ENCODE data around the gene ZMIZ1.
A peak's percentile ranks its signal among the peaks of the same experiment; 100 is the strongest.

Gene ZMIZ1

GRCh38 chr10:79072994-79073645 is 4.4 kb downstream of the ZMIZ1 start:
- Histone ChIP-seq H3K9ac (ENCODE audit: low read depth in 1 of 2, low read length in 2 of 2) (peak overlapping the region; percentile 54 to 66), H3K36me3 (ENCODE audit: control insufficient read depth in 2 of 2, insufficient read depth in 2 of 2, low read length in 2 of 2) (no peaks in the 10 kb centered on the region), H3K27ac (ENCODE audit: low read depth in 2 of 2, low read length in 2 of 2) (peak overlapping the region; percentile 97 to 98), H3K27me3 (ENCODE audit: control insufficient read depth in 2 of 2, insufficient read depth in 2 of 2, low read length in 2 of 2) (no peaks in the 10 kb centered on the region), H3K4me3 (ENCODE audit: low read length in 2 of 2) (peak overlapping the region; percentile 44 to 78), H3K9me3 (ENCODE audit: control insufficient read depth in 2 of 2, low read length in 2 of 2) (no peaks in the 10 kb centered on the region), H3K4me1 (ENCODE audit: control insufficient read depth in 2 of 2, insufficient read depth in 2 of 2, low read length in 2 of 2) (peaks cover 68 to 71% of the 10 kb centered on the region in 2 donors)

GRCh38 chr10:79073784-79074432 is 5.1 kb downstream of the ZMIZ1 start:
- Histone ChIP-seq H3K27me3 (ENCODE audit: control insufficient read depth in 2 of 2, insufficient read depth in 2 of 2, low read length in 2 of 2) (no peaks in the 10 kb centered on the region), H3K4me3 (ENCODE audit: low read length in 2 of 2) (peak overlapping the region; percentile 44 to 78), H3K36me3 (ENCODE audit: control insufficient read depth in 2 of 2, insufficient read depth in 2 of 2, low read length in 2 of 2) (no peaks in the 10 kb centered on the region), H3K9ac (ENCODE audit: low read depth in 1 of 2, low read length in 2 of 2) (peak overlapping the region; percentile 54 to 66), H3K9me3 (ENCODE audit: control insufficient read depth in 2 of 2, low read length in 2 of 2) (no peaks in the 10 kb centered on the region), H3K27ac (ENCODE audit: low read depth in 2 of 2, low read length in 2 of 2) (peak overlapping the region; percentile 97 to 98), H3K4me1 (ENCODE audit: control insufficient read depth in 2 of 2, insufficient read depth in 2 of 2, low read length in 2 of 2) (peaks cover 74 to 76% of the 10 kb centered on the region in 2 donors)

- Histone ChIP-seq H3K27ac (ENCODE audit: low read depth in 2 of 2, low read length in 2 of 2) (peak overlapping the region; percentile 97 to 98), H3K9ac (ENCODE audit: low read depth in 1 of 2, low read length in 2 of 2) (peak overlapping the region; percentile 18 to 66), H3K36me3 (ENCODE audit: control insufficient read depth in 2 of 2, insufficient read depth in 2 of 2, low read length in 2 of 2) (no peaks in the 10 kb centered on the region), H3K9me3 (ENCODE audit: control insufficient read depth in 2 of 2, low read length in 2 of 2) (no peaks in the 10 kb centered on the region), H3K27me3 (ENCODE audit: control insufficient read depth in 2 of 2, insufficient read depth in 2 of 2, low read length in 2 of 2) (no peaks in the 10 kb centered on the region), H3K4me1 (ENCODE audit: control insufficient read depth in 2 of 2, insufficient read depth in 2 of 2, low read length in 2 of 2) (peaks cover 82 to 85% of the 10 kb centered on the region in 2 donors), H3K4me3 (ENCODE audit: low read length in 2 of 2) (peak overlapping the region; percentile 44 to 78)
Observed at GRCh38 chr10:79074732-79075131, 6.0 kb downstream of the ZMIZ1 start.

- no peaks in the 10 kb centered on the region for H3K9me3 ChIP-seq (ENCODE audit: control insufficient read depth in 2 of 2, low read length in 2 of 2)
- peaks cover 87 to 90% of the 10 kb centered on the region in 2 donors for H3K4me1 ChIP-seq (ENCODE audit: control insufficient read depth in 2 of 2, insufficient read depth in 2 of 2, low read length in 2 of 2)
- peak overlapping the region; percentile 43 to 66 for H3K9ac ChIP-seq (ENCODE audit: low read depth in 1 of 2, low read length in 2 of 2)
- peak overlapping the region; percentile 97 to 98 for H3K27ac ChIP-seq (ENCODE audit: low read depth in 2 of 2, low read length in 2 of 2)
- no peaks in the 10 kb centered on the region for H3K36me3 ChIP-seq (ENCODE audit: control insufficient read depth in 2 of 2, insufficient read depth in 2 of 2, low read length in 2 of 2)
- peak overlapping the region in 1 of 2 donors; percentile 44 for H3K4me3 ChIP-seq (ENCODE audit: low read length in 2 of 2)
- no peaks in the 10 kb centered on the region for H3K27me3 ChIP-seq (ENCODE audit: control insufficient read depth in 2 of 2, insufficient read depth in 2 of 2, low read length in 2 of 2)
Observed at GRCh38 chr10:79075418-79075817, 6.7 kb downstream of the ZMIZ1 start.

- peak overlapping the region; percentile 97 to 98 for H3K27ac ChIP-seq (ENCODE audit: low read depth in 2 of 2, low read length in 2 of 2)
- H3K9me3 ChIP-seq (ENCODE audit: control insufficient read depth in 2 of 2, low read length in 2 of 2): no peaks in the 10 kb centered on the region
- H3K4me1 ChIP-seq (ENCODE audit: control insufficient read depth in 2 of 2, insufficient read depth in 2 of 2, low read length in 2 of 2): peaks cover 93 to 97% of the 10 kb centered on the region in 2 donors
- peak overlapping the region; percentile 4 to 17 for H3K4me3 ChIP-seq (ENCODE audit: low read length in 2 of 2)
- H3K36me3 ChIP-seq (ENCODE audit: control insufficient read depth in 2 of 2, insufficient read depth in 2 of 2, low read length in 2 of 2): no peaks in the 10 kb centered on the region
- H3K27me3 ChIP-seq (ENCODE audit: control insufficient read depth in 2 of 2, insufficient read depth in 2 of 2, low read length in 2 of 2): no peaks in the 10 kb centered on the region
- H3K9ac ChIP-seq (ENCODE audit: low read depth in 1 of 2, low read length in 2 of 2): peak overlapping the region in 1 of 2 donors; percentile 66
Observed at GRCh38 chr10:79077488-79078173, 8.9 kb downstream of the ZMIZ1 start.

GRCh38 chr10:79078367-79079053 is 9.7 kb downstream of the ZMIZ1 start:
- Histone ChIP-seq H3K4me3 (ENCODE audit: low read length in 2 of 2) (peak overlapping the region in 1 of 2 donors; percentile 22), H3K27ac (ENCODE audit: low read depth in 2 of 2, low read length in 2 of 2) (peak overlapping the region; percentile 97 to 98), H3K36me3 (ENCODE audit: control insufficient read depth in 2 of 2, insufficient read depth in 2 of 2, low read length in 2 of 2) (no peaks in the 10 kb centered on the region), H3K9me3 (ENCODE audit: control insufficient read depth in 2 of 2, low read length in 2 of 2) (no peaks in the 10 kb centered on the region), H3K4me1 (ENCODE audit: control insufficient read depth in 2 of 2, insufficient read depth in 2 of 2, low read length in 2 of 2) (peaks cover 92 to 97% of the 10 kb centered on the region in 2 donors), H3K9ac (ENCODE audit: low read depth in 1 of 2, low read length in 2 of 2) (peak overlapping the region in 1 of 2 donors; percentile 60), H3K27me3 (ENCODE audit: control insufficient read depth in 2 of 2, insufficient read depth in 2 of 2, low read length in 2 of 2) (no peaks in the 10 kb centered on the region)

GRCh38 chr10:79079054-79079397 is 10.3 kb downstream of the ZMIZ1 start:
- Histone ChIP-seq H3K4me1 (ENCODE audit: control insufficient read depth in 2 of 2, insufficient read depth in 2 of 2, low read length in 2 of 2) (peaks cover 92 to 97% of the 10 kb centered on the region in 2 donors), H3K9ac (ENCODE audit: low read depth in 1 of 2, low read length in 2 of 2) (peak overlapping the region; percentile 10 to 60), H3K4me3 (ENCODE audit: low read length in 2 of 2) (peak overlapping the region in 1 of 2 donors; percentile 22)

GRCh38 chr10:79079490-79080355 is 11.0 kb downstream of the ZMIZ1 start:
- peak overlapping the region in 1 of 2 donors; percentile 22 for H3K4me3 ChIP-seq (ENCODE audit: low read length in 2 of 2)
- no peaks in the 10 kb centered on the region for H3K27me3 ChIP-seq (ENCODE audit: control insufficient read depth in 2 of 2, insufficient read depth in 2 of 2, low read length in 2 of 2)
- H3K27ac ChIP-seq (ENCODE audit: low read depth in 2 of 2, low read length in 2 of 2): peak overlapping the region; percentile 69 to 77
- peaks cover 92 to 96% of the 10 kb centered on the region in 2 donors for H3K4me1 ChIP-seq (ENCODE audit: control insufficient read depth in 2 of 2, insufficient read depth in 2 of 2, low read length in 2 of 2)
- H3K36me3 ChIP-seq (ENCODE audit: control insufficient read depth in 2 of 2, insufficient read depth in 2 of 2, low read length in 2 of 2): no peaks in the 10 kb centered on the region
- no peaks in the 10 kb centered on the region for H3K9me3 ChIP-seq (ENCODE audit: control insufficient read depth in 2 of 2, low read length in 2 of 2)
- peak overlapping the region; percentile 10 to 60 for H3K9ac ChIP-seq (ENCODE audit: low read depth in 1 of 2, low read length in 2 of 2)

More at GRCh38 chr10:79079054-79079397, 10.3 kb downstream of the ZMIZ1 start:
- Histone ChIP-seq H3K27me3 (ENCODE audit: control insufficient read depth in 2 of 2, insufficient read depth in 2 of 2, low read length in 2 of 2) (no peaks in the 10 kb centered on the region), H3K36me3 (ENCODE audit: control insufficient read depth in 2 of 2, insufficient read depth in 2 of 2, low read length in 2 of 2) (no peaks in the 10 kb centered on the region), H3K27ac (ENCODE audit: low read depth in 2 of 2, low read length in 2 of 2) (peak overlapping the region; percentile 69 to 77), H3K9me3 (ENCODE audit: control insufficient read depth in 2 of 2, low read length in 2 of 2) (no peaks in the 10 kb centered on the region)

GRCh38 chr10:79081353-79082034 is 12.7 kb downstream of the ZMIZ1 start:
- peaks cover 0 to 3% of the 10 kb centered on the region in 2 donors for H3K36me3 ChIP-seq (ENCODE audit: control insufficient read depth in 2 of 2, insufficient read depth in 2 of 2, low read length in 2 of 2)
- H3K27me3 ChIP-seq (ENCODE audit: control insufficient read depth in 2 of 2, insufficient read depth in 2 of 2, low read length in 2 of 2): no peaks in the 10 kb centered on the region
- H3K4me1 ChIP-seq (ENCODE audit: control insufficient read depth in 2 of 2, insufficient read depth in 2 of 2, low read length in 2 of 2): peaks cover 89 to 95% of the 10 kb centered on the region in 2 donors
- no peak overlapping the region for H3K4me3 ChIP-seq (ENCODE audit: low read length in 2 of 2)
- no peaks in the 10 kb centered on the region for H3K9me3 ChIP-seq (ENCODE audit: control insufficient read depth in 2 of 2, low read length in 2 of 2)
- peak overlapping the region in 1 of 2 donors; percentile 35 for H3K27ac ChIP-seq (ENCODE audit: low read depth in 2 of 2, low read length in 2 of 2)
- peak overlapping the region in 1 of 2 donors; percentile 25 for H3K9ac ChIP-seq (ENCODE audit: low read depth in 1 of 2, low read length in 2 of 2)

Measured in mucosa of rectum (tissue), 2 donors.